Colonic mucosa (tissue), 4 donors: ENCODE data around the gene RPL3. TPM values are rescaled to one million over a fixed set of nuclear protein-coding genes. Genes with fewer than 3 reads are reported as not detected.

ENCODE experiments used
- DNase-seq: peaks from one replicate; pipeline ENCODE4 v3.0.0-alpha.2; 2020
- H3K27ac ChIP-seq: fragments of 200-600 bp; one replicate; pipeline ENCODE4 v1.8.0; 2021
- H3K27me3 ChIP-seq: fragments of 200-600 bp; one replicate; pipeline ENCODE4 v1.8.0; 2021
- H3K36me3 ChIP-seq: fragments of 200-600 bp; one replicate; pipeline ENCODE4 v1.8.0; 2021
- H3K4me1 ChIP-seq: fragments of 200-600 bp; one replicate; pipeline ENCODE4 v1.8.0; 2021; ENCODE audit warnings: mild to moderate bottlenecking
- H3K4me3 ChIP-seq: fragments of 200-600 bp; one replicate; pipeline ENCODE4 v1.8.0; 2021
- H3K9ac ChIP-seq, 2 donors: one replicate each; pipeline ENCODE4 v1.7.0; 2013; ENCODE audit warnings: control low read depth in 2 of 2, low read depth in 2 of 2, low read length in 2 of 2
- H3K9me3 ChIP-seq: fragments of 200-600 bp; one replicate; pipeline ENCODE4 v1.8.0; 2021
- CTCF ChIP-seq: fragments of 200-600 bp; IDR thresholded peaks from one replicate; pipeline ENCODE4 v1.8.0; 2022; ENCODE audit warnings: antibody characterized with exemption, mild to moderate bottlenecking
- intact Hi-C: fragments of 100-400 bp; cut with DNase I; formaldehyde crosslinking; loops from one replicate; pipeline ENCODE4 v1.14.1; 2022
- total RNA-seq, 2 donors: library from RNA; stranded (reverse); fragmentation: NEBNext Ultra II Directional in 1 of 2; extraction: Animal tissue kit (Norgen Biotek cat#: 25700) in 1 of 2; gene quantifications; one replicate each; pipeline ENCODE4 v1.2.1, GENCODE V29; 2021
- donor health status: healthy.
- donor health status: DM: no; HTN: no; CAD: no.
- donor health status: DM: no; HTN: no; CAD: no.

Gene RPL3
- total RNA-seq, 2 donors from 2014 or later: 1,796 to 1,829 TPM

DNA sequence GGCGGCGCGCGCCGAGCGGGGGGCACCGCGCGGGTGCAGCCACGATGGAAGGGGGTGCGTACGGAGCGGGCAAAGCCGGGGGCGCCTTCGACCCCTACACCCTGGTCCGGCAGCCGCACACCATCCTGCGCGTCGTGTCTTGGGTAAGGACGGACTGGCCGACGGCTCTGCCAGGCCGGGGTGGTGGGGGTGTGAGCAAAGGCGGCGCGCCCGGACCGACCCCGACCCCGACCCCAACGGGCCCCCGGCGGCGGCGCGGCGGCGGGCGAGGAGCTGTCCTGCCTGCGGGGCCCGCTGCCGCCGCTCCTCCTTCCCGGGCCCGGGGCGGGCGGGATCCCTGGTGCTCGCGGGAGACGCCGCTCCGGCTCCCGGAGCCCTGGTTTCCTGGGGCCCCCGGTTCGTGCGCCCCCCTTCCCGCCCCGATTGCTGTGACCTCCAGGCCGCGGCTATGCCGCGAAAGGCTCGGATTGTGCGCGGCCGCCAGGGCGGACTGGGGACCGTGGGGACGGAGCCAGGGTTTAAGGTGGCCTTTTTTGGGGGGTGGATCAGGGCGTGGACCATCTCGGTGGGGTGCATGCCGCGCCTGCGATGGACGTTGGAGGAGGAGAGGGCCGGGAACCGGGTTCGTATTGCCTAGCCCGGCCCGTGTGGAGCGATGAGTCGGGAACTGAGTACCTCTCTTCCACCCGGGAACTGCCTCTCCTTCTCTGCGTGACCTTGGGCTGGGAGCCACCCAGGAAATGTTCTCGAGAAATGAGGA lies 30.7 kb upstream of the RPL3 start, which contains the start of gene SYNGR1:
TSS of gene SYNGR1 (plus strand) at position 25 of the 760 bp plus-strand sequence. CDS start at position 45, 20 bp downstream.
- Histone ChIP-seq H3K9me3 (no peaks in the 10 kb centered on the region), H3K36me3 (no peaks in the 10 kb centered on the region), H3K27ac (no peak within 1 kb of the TSS), H3K27me3 (peaks cover 17% of the 10 kb centered on the region), H3K9ac (peak within 1 kb of the TSS in 1 of 2 donors; percentile 72), H3K4me3 (peak within 1 kb of the TSS; percentile 29), H3K4me1 (no peaks in the 10 kb centered on the region)
- no peak for DNase-seq
- intact Hi-C loops: no loop called here
- no peak for TF ChIP-seq CTCF

GRCh38 chr22:39349506-39349966 lies 30.1 kb upstream of the RPL3 start:
- no peak for TF ChIP-seq CTCF
- Histone ChIP-seq H3K27me3 (peaks cover 17% of the 10 kb centered on the region), H3K9me3 (no peaks in the 10 kb centered on the region), H3K4me1 (no peaks in the 10 kb centered on the region), H3K27ac (no peak overlapping the region), H3K9ac (peak overlapping the region in 1 of 2 donors; percentile 72), H3K36me3 (no peaks in the 10 kb centered on the region), H3K4me3 (peak overlapping the region; percentile 23)
- intact Hi-C loops: no loop called here
- no peak for DNase-seq

DNA sequence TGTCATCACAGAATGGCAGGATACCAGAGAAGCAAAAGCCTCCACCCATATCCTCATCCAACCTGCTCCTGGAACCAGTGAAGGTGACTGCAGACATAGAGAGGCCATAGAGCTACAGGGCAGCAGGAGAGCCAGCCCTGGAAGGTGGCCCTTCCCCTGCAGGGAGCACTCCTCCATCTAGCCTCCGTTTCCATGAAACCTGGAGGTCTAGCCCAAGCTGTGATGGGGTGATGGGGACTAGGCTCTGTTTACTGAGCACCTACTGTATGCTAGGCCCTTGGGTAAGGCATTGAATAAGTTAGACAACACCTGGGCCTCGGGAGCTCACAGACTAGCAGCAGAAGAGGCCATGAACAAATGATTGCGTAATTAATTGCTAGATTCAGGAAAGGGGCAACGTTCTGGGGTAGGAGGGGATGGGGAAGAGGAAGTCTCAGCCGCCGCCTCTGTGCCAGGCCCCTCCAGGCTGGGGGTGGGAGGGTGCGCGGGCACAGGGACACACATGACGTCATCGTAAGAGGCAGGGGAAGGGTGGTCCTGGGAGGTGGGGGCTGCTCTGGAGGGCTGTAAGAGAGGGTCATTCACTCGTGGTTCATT lies 29.6 kb upstream of the RPL3 start:
- Histone ChIP-seq H3K36me3 (no peaks in the 10 kb centered on the region), H3K27ac (no peak overlapping the region), H3K9ac (peak overlapping the region in 1 of 2 donors; percentile 57), H3K4me1 (no peaks in the 10 kb centered on the region), H3K27me3 (peaks cover 17% of the 10 kb centered on the region), H3K4me3 (peak overlapping the region; percentile 23), H3K9me3 (no peaks in the 10 kb centered on the region)
- TF ChIP-seq CTCF: no peak
- no peak for DNase-seq
- intact Hi-C loops: no loop called here

GRCh38 chr22:39345231-39345630 lies 25.8 kb upstream of the RPL3 start:
- Histone ChIP-seq H3K27me3 (peaks cover 9% of the 10 kb centered on the region), H3K9me3 (no peaks in the 10 kb centered on the region), H3K4me1 (no peaks in the 10 kb centered on the region), H3K27ac (no peak overlapping the region), H3K9ac (no peak overlapping the region), H3K4me3 (no peak overlapping the region), H3K36me3 (no peaks in the 10 kb centered on the region)
- intact Hi-C loops: no loop called here
- DNase-seq: no peak
- no peak for TF ChIP-seq CTCF

DNA sequence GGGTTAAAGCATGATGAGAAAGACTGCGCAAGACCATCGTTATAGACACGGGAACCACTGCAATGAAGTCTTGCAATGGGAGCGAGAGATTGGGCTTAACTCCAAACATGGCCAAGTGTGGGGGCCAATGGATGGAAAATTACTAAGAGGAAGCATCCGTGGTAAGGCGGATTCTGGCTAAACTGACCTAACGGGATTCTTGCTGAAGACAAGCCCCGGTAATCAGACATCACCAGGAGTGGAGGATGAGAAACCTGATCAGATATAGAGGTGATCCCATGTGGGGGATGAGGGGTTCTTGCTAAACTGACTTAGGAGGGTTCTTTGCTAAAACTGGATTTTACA lies 24.6 kb upstream of the RPL3 start:
- Histone ChIP-seq H3K36me3 (no peaks in the 10 kb centered on the region), H3K4me1 (no peaks in the 10 kb centered on the region), H3K4me3 (no peak overlapping the region), H3K27ac (no peak overlapping the region), H3K27me3 (peaks cover 2% of the 10 kb centered on the region), H3K9me3 (no peaks in the 10 kb centered on the region), H3K9ac (no peak overlapping the region)
- TF ChIP-seq CTCF: no peak
- no peak for DNase-seq
- intact Hi-C loops: no loop called here
